ENCODE results near the gene DEFB123. TPM values are rescaled to one million over a fixed set of nuclear protein-coding genes. Genes with fewer than 3 reads are reported as not detected.

DEFB123 gene
- total RNA-seq, 1 donor from 2014 or later: not detected

Other genes with a start within 250 kb of the DEFB123 start
- not detected for gene DEFB115, start 183.0 kb upstream of the DEFB123 start, total RNA-seq
- gene DEFB116, start 132.0 kb upstream of the DEFB123 start, total RNA-seq: not detected
- not detected for gene DEFB118, start 72.0 kb upstream of the DEFB123 start, total RNA-seq
- gene DEFB119, start 50.0 kb upstream of the DEFB123 start, total RNA-seq: not detected
- not detected for gene DEFB121, start 34.4 kb upstream of the DEFB123 start, total RNA-seq
- not detected for gene DEFB124, start 34.5 kb downstream of the DEFB123 start, total RNA-seq
- gene REM1, start 34.7 kb downstream of the DEFB123 start, total RNA-seq: 1.5 TPM
- gene HM13, start 73.8 kb downstream of the DEFB123 start, total RNA-seq: 40.9 TPM
- gene ID1, start 164.7 kb downstream of the DEFB123 start, total RNA-seq: 89.5 TPM
- gene COX4I2, start 197.3 kb downstream of the DEFB123 start, total RNA-seq: 9.3 TPM

Measured in Right ventricle myocardium superior (tissue), 1 donor.